Gastroesophageal sphincter (tissue), 4 donors: ENCODE data around the gene GSDME. TPM values are rescaled to one million over a fixed set of nuclear protein-coding genes. Genes with fewer than 3 reads are reported as not detected.
A peak's percentile ranks its signal among the peaks of the same experiment; 100 is the strongest.

ENCODE experiments used
- ATAC-seq: fragments of 150-250 bp; one replicate; pipeline ENCODE4 v1.9.1; 2016; ENCODE audit warnings: mild to moderate bottlenecking, moderate library complexity
- H3K27ac ChIP-seq, 4 donors: fragments of 200-600 bp; sonication (generic) in 3 of 4; 1 replicate in 3 of 4; 2 replicates in 1 of 4; pipeline ENCODE4 v1.5.1; 2016 to 2019
- H3K27me3 ChIP-seq: fragments of 200-600 bp; sonication (generic); one replicate; pipeline ENCODE4 v1.5.1; 2019
- H3K36me3 ChIP-seq, 2 donors: fragments of 200-600 bp; sonication (generic); one replicate each; pipeline ENCODE4 v1.5.1; 2019; ENCODE audit warnings: control low read depth in 1 of 2
- H3K4me1 ChIP-seq, 3 donors: fragments of 200-600 bp; sonication (generic); 1 replicate in 2 of 3; 2 replicates in 1 of 3; pipeline ENCODE4 v1.5.1; 2016 to 2019; ENCODE audit warnings: control low read depth in 2 of 3
- H3K4me3 ChIP-seq, 2 donors: fragments of 200-600 bp; sonication (generic); one replicate each; pipeline ENCODE4 v1.5.1; 2019; ENCODE audit warnings: mild to moderate bottlenecking in 1 of 2, moderate library complexity in 1 of 2
- H3K9me3 ChIP-seq, 3 donors: fragments of 200-600 bp; sonication (generic); one replicate each; pipeline ENCODE4 v1.5.1; 2017 to 2019; ENCODE audit warnings: control low read depth in 2 of 3
- EP300 ChIP-seq: sonication (generic); formaldehyde crosslinking; IDR thresholded peaks from one replicate; pipeline ENCODE4 v1.6.1; 2017; ENCODE audit warnings: antibody characterized with exemption, mild to moderate bottlenecking
- POLR2A ChIP-seq, 2 donors: fragments of 450-650 bp; IDR thresholded peaks; one replicate each; pipeline ENCODE4 v1.6.1; 2017; ENCODE audit warnings: antibody characterized with exemption in 2 of 2, mild to moderate bottlenecking in 2 of 2, moderate library complexity in 1 of 2
- POLR2AphosphoS5 ChIP-seq: sonication (generic); formaldehyde crosslinking; IDR thresholded peaks from one replicate; pipeline ENCODE4 v1.6.1; 2017; ENCODE audit warnings: antibody characterized with exemption
- WGBS, 2 donors: methylation state at CpG; one replicate each; pipeline ENCODE4 v1.1.5; 2018; ENCODE audit warnings: low coverage in 1 of 2; 5-methylcytosine and 5-hydroxymethylcytosine counted together
- total RNA-seq, 4 donors: library from RNA; depleted of rRNA; stranded (reverse); fragments of >200 nt; gene quantifications; one replicate each; pipeline ENCODE4 v1.1.0, GENCODE V29; 2016
- TF ChIP-seq, protein P1 (sequence below), 4 experiments: fragments of 200-600 bp in 2 of 4; fragments of 450-650 bp in 2 of 4; sonication (generic) in 1 of 4; IDR thresholded peaks; one replicate each; pipeline ENCODE4 v1.5.1; 2017 to 2019; ENCODE audit warnings: antibody characterized with exemption in 4 of 4, mild to moderate bottlenecking in 2 of 4, moderate library complexity in 2 of 4

GSDME gene
- total RNA-seq, 4 donors from 2014 or later = 6.4 to 9.8 (median 8.4) TPM

DNA sequence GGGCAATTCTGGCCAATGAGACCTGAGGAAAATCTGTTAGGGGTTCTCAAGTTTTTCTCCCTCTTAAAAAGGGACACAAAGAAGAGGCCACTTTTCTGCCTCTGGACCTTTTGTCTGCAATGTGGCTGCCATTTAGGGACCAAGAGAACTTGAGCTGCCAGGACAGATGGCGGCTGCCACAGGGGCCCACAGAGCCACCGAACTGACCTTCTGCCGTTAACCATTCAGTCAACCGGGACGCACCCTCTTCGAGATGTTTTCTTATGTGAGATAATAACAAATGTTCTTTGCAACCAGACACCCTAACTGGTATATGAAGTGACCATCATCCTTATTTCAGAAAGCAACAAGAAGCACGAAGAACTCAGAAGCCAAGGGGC lies 29.2 kb downstream of the GSDME start:
- H3K4me1 ChIP-seq = peaks cover 0 to 16% (median 4%) of the 10 kb centered on the region in 3 donors
- ATAC-seq = no peak
- no peak overlapping the region for H3K27ac ChIP-seq
- no peaks in the 10 kb centered on the region for H3K27me3 ChIP-seq
- H3K9me3 ChIP-seq = no peaks in the 10 kb centered on the region
- H3K36me3 ChIP-seq = no peaks in the 10 kb centered on the region
- WGBS, 2 donors = 95 to 100% methylated on average over 1 to 6 of the region's 7 CpGs
- no peak for TF ChIP-seq EP300
- TF ChIP-seq POLR2A (IDR thresholded peaks at IDR 0.05) = no peak
- H3K4me3 ChIP-seq = no peak overlapping the region

DNA sequence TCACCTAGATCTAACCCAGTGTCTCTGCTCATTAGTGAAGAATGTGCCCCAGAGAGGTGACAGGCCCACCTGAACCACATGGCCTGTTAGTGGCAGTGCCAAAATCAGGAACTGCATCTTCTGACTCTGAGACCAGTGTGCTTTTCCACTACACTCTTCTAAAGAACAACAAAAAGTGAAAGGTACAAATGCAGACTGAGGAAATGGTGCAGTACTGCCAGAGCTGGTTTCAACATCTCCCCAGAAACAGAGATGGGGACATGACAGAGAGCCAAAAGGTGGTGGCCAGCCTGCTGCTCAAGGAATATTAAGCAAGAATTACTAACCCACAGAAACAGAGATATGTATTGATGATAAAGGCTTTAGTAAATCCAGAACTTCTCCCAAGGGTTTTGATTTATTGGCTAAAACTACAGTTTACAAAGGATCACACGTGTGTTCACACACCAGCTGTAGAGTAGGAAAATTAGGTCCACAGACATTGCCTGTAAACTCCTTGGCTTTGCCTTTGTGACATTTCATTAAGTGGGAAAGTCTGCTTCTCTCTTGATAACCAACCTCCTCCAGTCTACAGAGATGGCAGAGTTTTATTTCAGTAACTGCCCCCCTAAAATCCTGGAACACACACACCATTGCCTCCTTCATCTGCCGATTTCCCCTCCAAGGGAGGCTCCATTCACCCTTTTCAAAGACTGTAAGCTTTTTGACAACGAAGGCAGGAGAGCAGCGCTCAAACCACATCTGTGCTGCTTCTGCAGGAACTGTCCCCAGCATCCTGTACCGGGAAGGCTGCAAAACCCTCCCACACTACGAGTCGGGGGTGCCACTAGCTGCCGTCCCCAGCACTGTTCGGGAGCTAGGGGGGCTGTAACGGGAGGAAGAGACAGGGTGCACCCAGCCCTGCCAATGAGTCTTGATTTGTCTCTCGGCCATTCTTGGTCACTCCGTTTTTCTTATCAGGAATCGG lies 29.8 kb downstream of the GSDME start:
- 81 to 97% methylated on average over 3 to 9 of the region's 13 CpGs for WGBS, 2 donors
- H3K9me3 ChIP-seq = no peaks in the 10 kb centered on the region
- no peaks in the 10 kb centered on the region for H3K36me3 ChIP-seq
- ATAC-seq = peak; percentile 79
- TF ChIP-seq POLR2A (IDR thresholded peaks at IDR 0.05) (no peak), EP300 (no peak), POLR2AphosphoS5 (no peak)
- TF ChIP-seq, protein P1, sequence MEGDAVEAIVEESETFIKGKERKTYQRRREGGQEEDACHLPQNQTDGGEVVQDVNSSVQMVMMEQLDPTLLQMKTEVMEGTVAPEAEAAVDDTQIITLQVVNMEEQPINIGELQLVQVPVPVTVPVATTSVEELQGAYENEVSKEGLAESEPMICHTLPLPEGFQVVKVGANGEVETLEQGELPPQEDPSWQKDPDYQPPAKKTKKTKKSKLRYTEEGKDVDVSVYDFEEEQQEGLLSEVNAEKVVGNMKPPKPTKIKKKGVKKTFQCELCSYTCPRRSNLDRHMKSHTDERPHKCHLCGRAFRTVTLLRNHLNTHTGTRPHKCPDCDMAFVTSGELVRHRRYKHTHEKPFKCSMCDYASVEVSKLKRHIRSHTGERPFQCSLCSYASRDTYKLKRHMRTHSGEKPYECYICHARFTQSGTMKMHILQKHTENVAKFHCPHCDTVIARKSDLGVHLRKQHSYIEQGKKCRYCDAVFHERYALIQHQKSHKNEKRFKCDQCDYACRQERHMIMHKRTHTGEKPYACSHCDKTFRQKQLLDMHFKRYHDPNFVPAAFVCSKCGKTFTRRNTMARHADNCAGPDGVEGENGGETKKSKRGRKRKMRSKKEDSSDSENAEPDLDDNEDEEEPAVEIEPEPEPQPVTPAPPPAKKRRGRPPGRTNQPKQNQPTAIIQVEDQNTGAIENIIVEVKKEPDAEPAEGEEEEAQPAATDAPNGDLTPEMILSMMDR (IDR thresholded peaks at IDR 0.05) = no peak
- no peak overlapping the region for H3K4me3 ChIP-seq
- no peak overlapping the region for H3K27ac ChIP-seq
- no peaks in the 10 kb centered on the region for H3K27me3 ChIP-seq
- H3K4me1 ChIP-seq = peaks cover 0 to 16% (median 4%) of the 10 kb centered on the region in 3 donors

DNA sequence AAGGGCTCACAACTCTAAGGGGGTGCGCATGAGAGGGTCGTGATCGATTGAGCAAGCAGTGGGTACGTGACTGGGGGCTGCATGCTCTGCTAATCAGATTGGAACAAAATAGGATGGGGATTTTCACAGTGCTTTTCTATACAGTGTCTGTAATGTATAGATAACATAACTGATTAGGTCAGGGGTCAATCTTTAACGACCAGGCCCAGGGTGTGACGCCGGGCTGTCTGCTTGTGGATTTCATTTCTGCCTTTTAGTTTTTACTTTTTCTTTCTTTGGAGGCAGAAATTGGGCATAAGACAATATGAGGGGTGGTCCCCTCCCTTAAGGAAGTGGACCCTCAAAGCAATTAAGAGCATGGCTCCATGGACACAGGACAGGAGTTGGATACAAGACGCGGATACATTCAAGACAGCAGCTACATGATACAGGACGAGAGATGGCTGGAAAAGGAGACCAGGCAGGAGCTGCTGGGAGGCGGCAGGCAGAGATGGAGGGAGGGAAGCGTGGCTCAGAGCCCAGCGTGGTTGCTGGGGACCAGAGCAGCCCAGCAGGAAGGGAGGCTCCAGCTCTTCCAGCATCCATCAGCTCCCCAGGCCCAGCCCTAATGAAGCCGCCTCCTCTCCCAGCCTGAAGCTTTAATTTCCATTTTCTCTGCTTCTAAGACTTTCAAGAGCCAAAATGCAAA lies 31.6 kb downstream of the GSDME start:
- Histone ChIP-seq H3K36me3 (no peaks in the 10 kb centered on the region), H3K27me3 (no peaks in the 10 kb centered on the region), H3K27ac (no peak overlapping the region), H3K4me1 (peaks cover 0 to 16% (median 4%) of the 10 kb centered on the region in 3 donors), H3K4me3 (no peak overlapping the region), H3K9me3 (no peaks in the 10 kb centered on the region)
- WGBS, 2 donors = 77 to 91% methylated on average over 4 to 13 of the region's 14 CpGs
- TF ChIP-seq POLR2A (IDR thresholded peaks at IDR 0.05) (no peak), EP300 (no peak), POLR2AphosphoS5 (no peak)
- TF ChIP-seq, protein P1 (IDR thresholded peaks at IDR 0.05) = no peak
- no peak for ATAC-seq

DNA sequence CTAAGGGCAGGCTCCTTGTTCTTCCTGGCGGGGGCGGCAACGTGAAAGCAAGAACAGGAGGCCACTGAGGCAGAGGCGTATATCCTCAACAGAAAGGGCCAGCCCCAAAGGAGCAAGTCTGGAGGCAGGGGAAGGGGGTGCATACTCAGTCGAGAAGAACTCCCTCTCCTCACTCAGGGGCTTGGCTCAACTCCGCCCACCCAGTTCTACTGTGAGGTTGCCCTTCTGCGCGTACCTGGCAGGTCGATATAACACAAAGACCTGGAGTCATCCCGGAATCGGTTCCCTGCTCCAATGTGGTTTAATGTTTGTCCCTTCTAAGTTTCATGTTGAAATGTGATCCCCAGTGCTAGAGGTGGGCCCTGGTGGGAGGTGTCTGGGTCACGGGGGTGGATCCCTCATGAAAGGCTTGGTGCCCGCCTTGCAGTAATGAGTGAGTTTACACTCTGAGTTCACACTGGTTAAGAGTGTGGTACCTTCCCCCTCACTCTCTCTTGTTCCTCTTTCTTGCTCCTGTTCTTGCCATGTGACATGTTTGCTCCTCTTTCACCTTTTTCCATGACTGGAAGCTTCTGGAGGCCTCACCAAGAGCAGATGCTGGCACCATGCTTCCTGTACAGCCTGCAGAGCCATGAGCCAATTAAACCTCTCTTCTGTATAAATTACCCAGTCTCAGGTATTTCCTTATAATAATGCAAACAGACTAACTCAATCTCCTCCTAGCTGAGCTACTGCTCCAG lies 32.6 kb downstream of the GSDME start:
- Histone ChIP-seq H3K9me3 (no peaks in the 10 kb centered on the region), H3K4me3 (no peak overlapping the region), H3K4me1 (peaks cover 0 to 16% (median 4%) of the 10 kb centered on the region in 3 donors), H3K36me3 (no peaks in the 10 kb centered on the region), H3K27me3 (no peaks in the 10 kb centered on the region), H3K27ac (no peak overlapping the region)
- ATAC-seq = no peak
- TF ChIP-seq POLR2A (IDR thresholded peaks at IDR 0.05) (no peak), EP300 (no peak), POLR2AphosphoS5 (no peak)
- TF ChIP-seq, protein P1 (IDR thresholded peaks at IDR 0.05) = no peak
- 80 to 90% methylated on average over 1 to 2 of the region's 13 CpGs for WGBS, 2 donors

DNA sequence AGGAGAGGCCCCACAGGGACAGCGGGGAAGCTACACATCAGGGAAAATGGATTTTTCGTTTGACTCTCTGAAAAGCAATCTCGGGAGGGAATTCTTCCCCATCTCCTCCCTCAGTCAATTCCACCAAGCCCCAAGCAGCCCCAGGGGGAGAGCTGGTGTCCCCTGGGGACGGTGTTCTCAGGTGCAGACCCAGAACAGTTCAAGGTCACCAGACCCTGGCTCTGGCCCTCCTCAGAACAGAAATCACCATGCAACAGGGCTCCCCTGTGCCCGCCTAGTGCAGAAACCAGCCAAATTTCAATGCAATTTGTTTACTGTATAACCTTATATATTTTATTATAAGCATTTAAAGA lies 34.1 kb downstream of the GSDME start:
- H3K27me3 ChIP-seq = no peaks in the 10 kb centered on the region
- TF ChIP-seq POLR2AphosphoS5 (no peak), POLR2A (IDR thresholded peaks at IDR 0.05) (no peak), EP300 (no peak)
- TF ChIP-seq, protein P1 (IDR thresholded peaks at IDR 0.05) = no peak
- ATAC-seq = no peak
- peaks cover 0 to 8% of the 10 kb centered on the region in 2 donors for H3K36me3 ChIP-seq
- no peak overlapping the region for H3K4me3 ChIP-seq
- no peaks in the 10 kb centered on the region for H3K9me3 ChIP-seq
- WGBS, 2 donors = 75 to 83% methylated on average over 3 to 4 of the region's 5 CpGs
- peaks cover 0 to under 1% (median 0%) of the 10 kb centered on the region in 3 donors for H3K4me1 ChIP-seq
- H3K27ac ChIP-seq = no peak overlapping the region
